OCI-LY1 (cell line): ENCODE data around the gene PARD3B.

Experiments
- CTCF ChIP-seq: fragments of 200-600 bp; sonication (generic), shearing (Covaris generic); IDR thresholded peaks from 2 replicates; pipeline ENCODE4 v1.5.1; 2017; ENCODE audit warnings: mild to moderate bottlenecking, antibody characterized with exemption, low read length, moderate library complexity, mixed read lengths
- EZH2 ChIP-seq: fragments of 200-600 bp; sonication (generic), shearing (Covaris generic); IDR thresholded peaks from 2 replicates; pipeline ENCODE4 v1.8.0; 2017; ENCODE audit warnings: borderline replicate concordance, mixed run types, mild to moderate bottlenecking, antibody characterized with exemption, low read length, moderate library complexity, mixed read lengths

GRCh38 chr2:204570421-204570820, 25.1 kb downstream of the PARD3B start:
- no peak for TF ChIP-seq CTCF
- TF ChIP-seq EZH2: no peak
